Natural killer cell (primary cell): Measurements from ENCODE around the gene PRR5L. TPM values are rescaled to one million over a fixed set of nuclear protein-coding genes. Genes with fewer than 3 reads are reported as not detected.
A peak's percentile ranks its signal among the peaks of the same experiment; 100 is the strongest.

Source experiments
- ATAC-seq, 3 donors: fragments of 150-1000 bp in 2 of 3; fragments of 200-7000 bp in 1 of 3; cut with Tn5 transposase; 1 replicate in 1 of 3; 2 replicates in 2 of 3; pipeline ENCODE4 v1.10.0; 2021; ENCODE audit warnings: mild to moderate bottlenecking in 2 of 3, moderate library complexity in 2 of 3
- DNase-seq, 2 donors: peaks; one replicate each; pipeline versions ENCODE4 v3.0.0 to v3.0.0-alpha.2; 2013 to 2021; ENCODE audit warnings: mixed read lengths in 1 of 2
- H3K27ac ChIP-seq: one replicate; pipeline ENCODE4 v1.5.1; 2013; ENCODE audit warnings: mild to moderate bottlenecking, low read length
- H3K27me3 ChIP-seq: one replicate; pipeline ENCODE4 v1.6.1; 2013; ENCODE audit warnings: low read length; ENCODE audit not compliant: control insufficient read depth, insufficient read depth
- H3K36me3 ChIP-seq: one replicate; pipeline ENCODE4 v1.6.1; 2013; ENCODE audit warnings: low read length; ENCODE audit not compliant: control insufficient read depth, insufficient read depth
- H3K4me1 ChIP-seq: one replicate; pipeline ENCODE4 v1.6.1; 2013; ENCODE audit warnings: low read length; ENCODE audit not compliant: control insufficient read depth, insufficient read depth
- H3K4me3 ChIP-seq: one replicate; pipeline ENCODE4 v1.5.1; 2013; ENCODE audit warnings: low read length
- H3K9me3 ChIP-seq: one replicate; pipeline ENCODE4 v1.6.1; 2013; ENCODE audit warnings: low read length; ENCODE audit not compliant: control insufficient read depth, insufficient read depth
- H3K27ac Mint-ChIP-seq, 2 donors: one replicate each; pipeline ENCODE4 v1.8.0; 2022; ENCODE audit warnings: mild to moderate bottlenecking in 2 of 2, mixed read lengths in 2 of 2, moderate library complexity in 1 of 2
- H3K27me3 Mint-ChIP-seq, 2 donors: one replicate each; pipeline ENCODE4 v1.8.0; 2022; ENCODE audit warnings: low read depth in 2 of 2, mixed read lengths in 2 of 2
- H3K36me3 Mint-ChIP-seq: one replicate; pipeline ENCODE4 v1.8.0; 2022; ENCODE audit warnings: mixed read lengths
- H3K4me1 Mint-ChIP-seq, 2 donors: one replicate each; pipeline ENCODE4 v1.8.0; 2022; ENCODE audit warnings: mixed read lengths in 2 of 2
- H3K4me3 Mint-ChIP-seq: one replicate; pipeline ENCODE4 v1.8.0; 2022; ENCODE audit warnings: mild to moderate bottlenecking, moderate library complexity, mixed read lengths
- H3K9me3 Mint-ChIP-seq, 2 donors: one replicate each; pipeline ENCODE4 v1.8.0; 2022; ENCODE audit warnings: mixed read lengths in 2 of 2
- CTCF ChIP-seq: fragments of 200-600 bp; IDR thresholded peaks from one replicate; pipeline ENCODE4 v1.8.0; 2022; ENCODE audit warnings: antibody characterized with exemption
- WGBS: methylation state at CpG from one replicate; pipeline ENCODE4 v1.1.7; 2013; ENCODE audit warnings: missing lambda C conversion rate; ENCODE audit not compliant: insufficient coverage; 5-methylcytosine and 5-hydroxymethylcytosine counted together
- intact Hi-C: fragments of 100-400 bp; cut with micrococcal nuclease; formaldehyde crosslinking; loops from one replicate; pipeline ENCODE4 v1.14.2; 2022
- total RNA-seq, 4 donors: library from RNA; stranded (reverse); fragments of 120-200 nt in 1 of 4; gene quantifications; one replicate each; pipeline versions ENCODE4 v1.2.3 to v1.2.4, GENCODE V29; 2013 to 2022

Gene PRR5L
- total RNA-seq, 3 donors from 2014 or later (not counting 1 experiment from before 2014, with no cell fraction given), result 128 to 367 (median 303) TPM

GRCh38 chr11:36419791-36420424 is 123.8 kb downstream of the PRR5L start:
- Mint-ChIP-seq H3K9me3 (no peaks in the 10 kb centered on the region), H3K4me3 (peak overlapping the region; percentile 89), H3K4me1 (peaks cover 89 to 91% of the 10 kb centered on the region in 2 donors), H3K36me3 (peaks cover 44% of the 10 kb centered on the region), H3K27ac (peak overlapping the region; percentile 97 to 98), H3K27me3 (no peaks in the 10 kb centered on the region)
- WGBS, result 95% methylated on average over 5 of the region's 7 CpGs
- TF ChIP-seq CTCF, result no peak
- H3K27me3 ChIP-seq, result no peaks in the 10 kb centered on the region
- peaks cover 72% of the 10 kb centered on the region for H3K4me1 ChIP-seq
- DNase-seq (no peak), ATAC-seq (no peak)
- no peak overlapping the region for H3K4me3 ChIP-seq
- H3K9me3 ChIP-seq, result no peaks in the 10 kb centered on the region
- H3K27ac ChIP-seq, result peak overlapping the region; percentile 77
- peaks cover 46% of the 10 kb centered on the region for H3K36me3 ChIP-seq
- intact Hi-C loops, result loop anchor here (2.0 to 5.0 kb wide), 2 partner anchors 43 to 68 kb away; no protein-coding TSS in a partner anchor

GRCh38 chr11:36421546-36422155 is 125.6 kb downstream of the PRR5L start:
- peak overlapping the region; percentile 77 for H3K27ac ChIP-seq
- 64% methylated on average over 5 of the region's 6 CpGs for WGBS
- no peak overlapping the region for H3K4me3 ChIP-seq
- no peak for DNase-seq
- no peak for ATAC-seq
- no peak for TF ChIP-seq CTCF
- H3K4me1 ChIP-seq, result peaks cover 77% of the 10 kb centered on the region
- peaks cover 53% of the 10 kb centered on the region for H3K36me3 ChIP-seq
- H3K27me3 ChIP-seq, result no peaks in the 10 kb centered on the region
- peak overlapping the region; percentile 97 to 98 for H3K27ac Mint-ChIP-seq
- peaks cover 42% of the 10 kb centered on the region for H3K36me3 Mint-ChIP-seq
- intact Hi-C loops, result loop anchor here (2.0 to 5.0 kb wide), 2 partner anchors 45 to 69 kb away; no protein-coding TSS in a partner anchor
- H3K4me3 Mint-ChIP-seq, result peak overlapping the region; percentile 89
- H3K27me3 Mint-ChIP-seq, result no peaks in the 10 kb centered on the region
- H3K9me3 ChIP-seq, result no peaks in the 10 kb centered on the region
- no peaks in the 10 kb centered on the region for H3K9me3 Mint-ChIP-seq
- peaks cover 89 to 93% of the 10 kb centered on the region in 2 donors for H3K4me1 Mint-ChIP-seq

- 82% methylated on average over 6 of the region's 6 CpGs for WGBS
- peaks cover 63% of the 10 kb centered on the region for H3K4me1 ChIP-seq
- peak overlapping the region; percentile 75 for H3K4me3 Mint-ChIP-seq
Observed at GRCh38 chr11:36425561-36426081, 129.5 kb downstream of the PRR5L start.

More at GRCh38 chr11:36425561-36426081, 129.5 kb downstream of the PRR5L start:
- Histone ChIP-seq H3K36me3 (peaks cover 44% of the 10 kb centered on the region), H3K4me3 (no peak overlapping the region), H3K27me3 (no peaks in the 10 kb centered on the region), H3K27ac (peak overlapping the region; percentile 65), H3K9me3 (no peaks in the 10 kb centered on the region)
- Mint-ChIP-seq H3K4me1 (peaks cover 70 to 78% of the 10 kb centered on the region in 2 donors), H3K9me3 (no peaks in the 10 kb centered on the region), H3K27ac (peak overlapping the region; percentile 89 to 97), H3K36me3 (peaks cover 20% of the 10 kb centered on the region), H3K27me3 (no peaks in the 10 kb centered on the region)
- DNase-seq (no peak), ATAC-seq (no peak)
- intact Hi-C loops, result loop anchor here (2.0 kb wide), 1 partner anchor 15 kb away; no protein-coding TSS in a partner anchor
- no peak for TF ChIP-seq CTCF
